ENCODE results near the gene TEKTIP1.
"Not testable (repeated sequence)": the region's sequence is repeated elsewhere in the genome, so short reads cannot be mapped to it uniquely, and the experiment has no call there.

TEKTIP1 gene

GRCh38 chr19:3528080-3528479 lies 10.9 kb upstream of the TEKTIP1 start:
- H3K9me2 ChIP-seq (replicated peaks; ENCODE audit: low read depth, low read length): no peaks in the 10 kb centered on the region
- no peaks in the 10 kb centered on the region; the same call in 1 of the 2 replicates for H3K79me2 ChIP-seq (ENCODE audit: insufficient read depth, low read length)
- no peak overlapping the region for H2AFZ ChIP-seq (ENCODE audit: low read length)
- H3K4me1 ChIP-seq (ENCODE audit: insufficient read depth, low read length, poor library complexity, severe bottlenecking): no peaks in the 10 kb centered on the region
- no peak overlapping the region for H3K9ac ChIP-seq (ENCODE audit: low read depth, low read length, poor library complexity, severe bottlenecking)
- peaks cover 70% of the 10 kb centered on the region; the same call in 1 of the 2 replicates for H3K36me3 ChIP-seq (ENCODE audit: insufficient read depth, low read length)
- no peaks in the 10 kb centered on the region for H4K20me1 ChIP-seq (ENCODE audit: insufficient read depth, low read length, poor library complexity, severe bottlenecking)
- H3F3A ChIP-seq (ENCODE audit: low read depth): no peaks in the 10 kb centered on the region
- H3K9me3 ChIP-seq (ENCODE audit: insufficient read depth, low read depth, low read length): no peaks in the 10 kb centered on the region
- H3K4me3 ChIP-seq (ENCODE audit: low read length, poor library complexity, severe bottlenecking): no peak overlapping the region
- H3K27me3 ChIP-seq (ENCODE audit: insufficient read depth, low read length, poor library complexity, severe bottlenecking): no peaks in the 10 kb centered on the region
- TF ChIP-seq EZH2phosphoT487 (IDR thresholded peaks at IDR 0.05; ENCODE audit: borderline replicate concordance) (no peak), CTCF (conservative IDR thresholded peaks at IDR 0.05; ENCODE audit: low read length) (no peak)
- no peak overlapping the region for H3K4me2 ChIP-seq (ENCODE audit: low read depth, low read length, poor library complexity, severe bottlenecking)

- Histone ChIP-seq H3K79me2 (ENCODE audit: insufficient read depth, low read length) (no peaks in the 10 kb centered on the region; the same call in 1 of the 2 replicates), H4K20me1 (ENCODE audit: insufficient read depth, low read length, poor library complexity, severe bottlenecking) (no peaks in the 10 kb centered on the region), H3F3A (ENCODE audit: low read depth) (no peaks in the 10 kb centered on the region), H3K9me2 (replicated peaks; ENCODE audit: low read depth, low read length) (no peaks in the 10 kb centered on the region), H3K36me3 (ENCODE audit: insufficient read depth, low read length) (peaks cover 70% of the 10 kb centered on the region; the same call in 1 of the 2 replicates), H3K4me2 (ENCODE audit: low read depth, low read length, poor library complexity, severe bottlenecking) (no peak overlapping the region), H2AFZ (ENCODE audit: low read length) (no peak overlapping the region), H3K4me1 (ENCODE audit: insufficient read depth, low read length, poor library complexity, severe bottlenecking) (no peaks in the 10 kb centered on the region), H3K4me3 (ENCODE audit: low read length, poor library complexity, severe bottlenecking) (no peak overlapping the region), H3K27me3 (ENCODE audit: insufficient read depth, low read length, poor library complexity, severe bottlenecking) (no peaks in the 10 kb centered on the region), H3K9me3 (ENCODE audit: insufficient read depth, low read depth, low read length) (no peaks in the 10 kb centered on the region), H3K9ac (ENCODE audit: low read depth, low read length, poor library complexity, severe bottlenecking) (no peak overlapping the region)
- TF ChIP-seq CTCF (conservative IDR thresholded peaks at IDR 0.05; ENCODE audit: low read length): no peak
- TF ChIP-seq EZH2phosphoT487 (IDR thresholded peaks at IDR 0.05; ENCODE audit: borderline replicate concordance): no peak
Observed at GRCh38 chr19:3528539-3529211, 10.3 kb upstream of the TEKTIP1 start.

- H3K9ac ChIP-seq (ENCODE audit: low read depth, low read length, poor library complexity, severe bottlenecking); H3K4me3 ChIP-seq (ENCODE audit: low read length, poor library complexity, severe bottlenecking); H3K4me1 ChIP-seq (ENCODE audit: insufficient read depth, low read length, poor library complexity, severe bottlenecking); H3K4me2 ChIP-seq (ENCODE audit: low read depth, low read length, poor library complexity, severe bottlenecking); H3K27me3 ChIP-seq (ENCODE audit: insufficient read depth, low read length, poor library complexity, severe bottlenecking); H3K9me2 ChIP-seq (replicated peaks; ENCODE audit: low read depth, low read length); H3K79me2 ChIP-seq (ENCODE audit: insufficient read depth, low read length); H3F3A ChIP-seq (ENCODE audit: low read depth); H2AFZ ChIP-seq (ENCODE audit: low read length); H4K20me1 ChIP-seq (ENCODE audit: insufficient read depth, low read length, poor library complexity, severe bottlenecking); H3K9me3 ChIP-seq (ENCODE audit: insufficient read depth, low read depth, low read length): not testable (repeated sequence)
- H3K36me3 ChIP-seq (ENCODE audit: insufficient read depth, low read length): peaks cover 68% of the 10 kb centered on the region; the same call in 1 of the 2 replicates
Observed at GRCh38 chr19:3529299-3529698, 9.7 kb upstream of the TEKTIP1 start.

GRCh38 chr19:3530389-3530788 lies 8.6 kb upstream of the TEKTIP1 start:
- TF ChIP-seq EZH2phosphoT487 (IDR thresholded peaks at IDR 0.05; ENCODE audit: borderline replicate concordance): no peak
- no peak for TF ChIP-seq CTCF (conservative IDR thresholded peaks at IDR 0.05; ENCODE audit: low read length)
- H3K9me2 ChIP-seq (replicated peaks; ENCODE audit: low read depth, low read length): no peaks in the 10 kb centered on the region
- peaks cover 70% of the 10 kb centered on the region; the same call in 1 of the 2 replicates for H3K36me3 ChIP-seq (ENCODE audit: insufficient read depth, low read length)
- H3K79me2 ChIP-seq (ENCODE audit: insufficient read depth, low read length): no peaks in the 10 kb centered on the region
- no peak overlapping the region for H3K4me2 ChIP-seq (ENCODE audit: low read depth, low read length, poor library complexity, severe bottlenecking)
- H2AFZ ChIP-seq (ENCODE audit: low read length): no peak overlapping the region
- no peak overlapping the region for H3K4me3 ChIP-seq (ENCODE audit: low read length, poor library complexity, severe bottlenecking)
- H3K27me3 ChIP-seq (ENCODE audit: insufficient read depth, low read length, poor library complexity, severe bottlenecking): no peaks in the 10 kb centered on the region
- no peaks in the 10 kb centered on the region for H3F3A ChIP-seq (ENCODE audit: low read depth)
- H3K4me1 ChIP-seq (ENCODE audit: insufficient read depth, low read length, poor library complexity, severe bottlenecking): no peaks in the 10 kb centered on the region
- no peaks in the 10 kb centered on the region for H3K9me3 ChIP-seq (ENCODE audit: insufficient read depth, low read depth, low read length)
- no peaks in the 10 kb centered on the region for H4K20me1 ChIP-seq (ENCODE audit: insufficient read depth, low read length, poor library complexity, severe bottlenecking)
- no peak overlapping the region for H3K9ac ChIP-seq (ENCODE audit: low read depth, low read length, poor library complexity, severe bottlenecking)
